ENCODE data around the gene SARDH. TPM values are rescaled to one million over a fixed set of nuclear protein-coding genes. Genes with fewer than 3 reads are reported as not detected.

Gene SARDH
- total RNA-seq, 1 donor from 2014 or later: 1.8 TPM

GRCh38 chr9:133726401-133727276, 11.5 kb downstream of the SARDH start:
- H3K27me3 ChIP-seq (ENCODE audit: control insufficient read depth, insufficient read depth, low read length): peaks cover 15% of the 10 kb centered on the region
- H3K36me3 ChIP-seq (ENCODE audit: control insufficient read depth, insufficient read depth, low read length): no peaks in the 10 kb centered on the region
- no peak for DNase-seq (ENCODE audit: low read depth)
- H3K4me3 ChIP-seq (ENCODE audit: low read depth, low read length): no peak overlapping the region
- TF ChIP-seq CTCF (IDR thresholded peaks at IDR 0.05; ENCODE audit: insufficient read depth, low read length, poor library complexity, severe bottlenecking): peak; percentile 71

GRCh38 chr9:133725886-133726285, 12.3 kb downstream of the SARDH start:
- no peak for TF ChIP-seq CTCF (IDR thresholded peaks at IDR 0.05; ENCODE audit: insufficient read depth, low read length, poor library complexity, severe bottlenecking)
- no peaks in the 10 kb centered on the region for H3K36me3 ChIP-seq (ENCODE audit: control insufficient read depth, insufficient read depth, low read length)

GRCh38 chr9:133718563-133719315, 19.4 kb downstream of the SARDH start:
- no peak for TF ChIP-seq CTCF (IDR thresholded peaks at IDR 0.05; ENCODE audit: insufficient read depth, low read length, poor library complexity, severe bottlenecking)
- no peaks in the 10 kb centered on the region for H3K36me3 ChIP-seq (ENCODE audit: control insufficient read depth, insufficient read depth, low read length)
- H3K4me3 ChIP-seq (ENCODE audit: low read depth, low read length): no peak overlapping the region
- peaks cover 16% of the 10 kb centered on the region for H3K27me3 ChIP-seq (ENCODE audit: control insufficient read depth, insufficient read depth, low read length)
- DNase-seq (ENCODE audit: low read depth): no peak

More at GRCh38 chr9:133725886-133726285, 12.3 kb downstream of the SARDH start:
- no peak for DNase-seq (ENCODE audit: low read depth)
- H3K4me3 ChIP-seq (ENCODE audit: low read depth, low read length): no peak overlapping the region
- peaks cover 15% of the 10 kb centered on the region for H3K27me3 ChIP-seq (ENCODE audit: control insufficient read depth, insufficient read depth, low read length)

DNA sequence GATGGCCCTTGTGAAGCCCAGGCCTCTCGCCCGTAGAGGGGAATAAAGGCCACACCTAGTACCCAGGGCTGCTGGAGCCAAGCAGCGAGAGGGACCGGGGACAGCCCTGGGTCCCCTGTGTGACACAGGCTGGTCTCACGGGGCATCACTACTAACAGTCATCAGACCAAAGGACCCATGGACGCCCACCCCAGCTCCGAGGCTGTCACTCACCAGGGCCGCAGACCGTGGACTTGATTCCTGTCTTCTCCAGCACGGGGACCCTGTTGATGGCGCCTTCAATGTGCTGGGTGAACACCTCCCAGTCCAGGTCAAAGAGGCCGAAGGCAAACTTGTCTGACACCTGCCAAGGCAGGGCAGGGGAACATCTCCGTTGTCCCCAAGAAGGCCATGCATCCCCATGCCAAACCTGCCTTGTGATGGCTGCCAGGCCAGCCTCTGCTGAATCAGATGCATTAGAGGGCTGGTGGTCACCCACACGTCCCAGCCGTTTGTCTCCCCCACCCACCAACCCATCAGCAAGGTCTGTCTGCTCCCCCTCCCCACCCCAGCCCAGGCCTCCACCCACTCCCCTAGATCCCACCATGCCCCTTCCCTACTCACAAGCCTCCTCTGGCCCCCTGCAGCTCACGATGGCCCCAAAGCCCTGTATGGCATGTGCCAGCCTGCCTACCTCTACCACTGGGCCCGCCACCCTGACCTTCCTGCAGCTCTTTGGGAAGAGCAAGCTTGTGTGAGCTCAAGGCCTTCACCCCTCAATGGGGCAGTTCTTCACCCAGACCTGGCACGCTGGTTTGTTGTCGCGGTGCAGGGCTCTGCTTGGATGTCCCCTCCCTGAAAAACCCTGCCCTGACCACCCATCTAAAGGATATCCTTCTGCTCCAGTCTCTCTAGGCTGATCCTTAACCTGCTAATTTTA, 20.8 kb downstream of the SARDH start:
- Histone ChIP-seq H3K27me3 (ENCODE audit: control insufficient read depth, insufficient read depth, low read length) (peaks cover 28% of the 10 kb centered on the region), H3K4me3 (ENCODE audit: low read depth, low read length) (no peak overlapping the region), H3K36me3 (ENCODE audit: control insufficient read depth, insufficient read depth, low read length) (no peaks in the 10 kb centered on the region)
- TF ChIP-seq CTCF (IDR thresholded peaks at IDR 0.05; ENCODE audit: insufficient read depth, low read length, poor library complexity, severe bottlenecking): no peak
- no peak for DNase-seq (ENCODE audit: low read depth)

GRCh38 chr9:133716564-133717112, 21.5 kb downstream of the SARDH start:
- DNase-seq (ENCODE audit: low read depth): no peak
- no peak for TF ChIP-seq CTCF (IDR thresholded peaks at IDR 0.05; ENCODE audit: insufficient read depth, low read length, poor library complexity, severe bottlenecking)
- peaks cover 28% of the 10 kb centered on the region for H3K27me3 ChIP-seq (ENCODE audit: control insufficient read depth, insufficient read depth, low read length)
- H3K36me3 ChIP-seq (ENCODE audit: control insufficient read depth, insufficient read depth, low read length): no peaks in the 10 kb centered on the region
- no peak overlapping the region for H3K4me3 ChIP-seq (ENCODE audit: low read depth, low read length)

All from kidney epithelial cell (primary cell).